ENCODE results near the gene TMEM131. TPM values are rescaled to one million over a fixed set of nuclear protein-coding genes. Genes with fewer than 3 reads are reported as not detected.

TMEM131 gene
- total RNA-seq, 5 donors from 2014 or later (not counting 1 experiment from before 2014, with no cell fraction given): 39.3 to 43.9 (median 41.1) TPM

GRCh38 chr2:97706708-97707345 lies 288.9 kb downstream of the TMEM131 start:
- Mint-ChIP-seq H3K4me1 (peaks cover 20 to 23% (median 21%) of the 10 kb centered on the region in 3 donors), H3K27ac (no peak overlapping the region), H3K4me3 (no peak overlapping the region), H3K36me3 (no peaks in the 10 kb centered on the region), H3K9me3 (no peaks in the 10 kb centered on the region), H3K27me3 (no peaks in the 10 kb centered on the region)
- H3K36me3 ChIP-seq (ENCODE audit: control insufficient read depth in 2 of 2, extremely low read depth in 1 of 2, insufficient read depth in 1 of 2, low read length in 1 of 2): no peaks in the 10 kb centered on the region
- peaks cover 0 to 12% of the 10 kb centered on the region in 2 experiments for H3K27me3 ChIP-seq (replicated peaks in 1 of 2; ENCODE audit: control insufficient read depth in 2 of 2, extremely low read depth in 1 of 2, insufficient read depth in 2 of 2, low read length in 1 of 2)
- no peak for ATAC-seq (replicated peaks in 1 of 4)
- no peak overlapping the region for H3K4me3 ChIP-seq (ENCODE audit: control insufficient read depth in 1 of 2, extremely low read depth in 1 of 2, low read length in 1 of 2)
- H3K4me1 ChIP-seq (ENCODE audit: control insufficient read depth in 1 of 2, extremely low read depth in 1 of 2, insufficient read depth in 2 of 2, low read length in 2 of 2): peaks cover 5 to 23% of the 10 kb centered on the region in 2 experiments
- POLR2A ChIA-PET: no interaction called here
- DNase-seq: peak in 1 of 35 experiments; percentile 9
- no peaks in the 10 kb centered on the region for H3K9me3 ChIP-seq
- CTCF ChIA-PET: interaction anchor here (0.8 to 1.7 kb wide), 2 partner anchors 100 to 116 kb away, joined by 3 to 4 read pairs; no protein-coding TSS in a partner anchor
- no peak overlapping the region for H3K27ac ChIP-seq (ENCODE audit: low read length)
- 87% methylated on average over 6 of the region's 11 CpGs for WGBS (ENCODE audit: insufficient coverage)

Other genes with a start within 250 kb of the TMEM131 start
- gene VWA3B, start 91.2 kb upstream of the TMEM131 start, total RNA-seq: not detected